Gastrocnemius medialis (tissue), 4 donors: Measurements from ENCODE around the gene ARHGEF7. TPM values are rescaled to one million over a fixed set of nuclear protein-coding genes. Genes with fewer than 3 reads are reported as not detected.

Experiments
- ATAC-seq, 2 donors: fragments of 150-250 bp; one replicate each; pipeline ENCODE4 v1.9.1; 2016
- DNase-seq, 2 donors: peaks; one replicate each; pipeline ENCODE4 v3.0.0-alpha.2; 2019
- H3K27ac ChIP-seq, 4 donors: fragments of 200-600 bp; sonication (generic); 1 replicate in 1 of 4; 2 replicates in 3 of 4; pipeline ENCODE4 v1.5.1; 2016 to 2018; ENCODE audit warnings: mild to moderate bottlenecking in 2 of 4, moderate library complexity in 1 of 4
- H3K27me3 ChIP-seq, 3 donors: fragments of 200-600 bp; sonication (generic) in 2 of 3; 1 replicate in 1 of 3; 2 replicates in 2 of 3; pipeline versions ENCODE4 v1.5.1 to v1.6.0; 2016 to 2019; ENCODE audit warnings: mild to moderate bottlenecking in 1 of 3, moderate library complexity in 1 of 3
- H3K36me3 ChIP-seq, 2 donors: fragments of 200-600 bp; sonication (generic) in 1 of 2; one replicate each; pipeline ENCODE4 v1.5.1; 2017 to 2018
- H3K4me1 ChIP-seq, 2 donors: fragments of 200-600 bp; sonication (generic) in 1 of 2; one replicate each; pipeline ENCODE4 v1.5.1; 2016 to 2017; ENCODE audit warnings: mild to moderate bottlenecking in 2 of 2
- H3K4me3 ChIP-seq, 4 donors: fragments of 200-600 bp; sonication (generic) in 3 of 4; 1 replicate in 1 of 4; 2 replicates in 3 of 4; pipeline ENCODE4 v1.5.1; 2016 to 2019; ENCODE audit warnings: mild to moderate bottlenecking in 2 of 4
- H3K9me3 ChIP-seq, 3 donors: fragments of 200-600 bp; sonication (generic) in 2 of 3; 1 replicate in 1 of 3; 2 replicates in 2 of 3; pipeline ENCODE4 v1.5.1; 2016 to 2019
- POLR2A ChIP-seq, 2 donors: fragments of 450-650 bp; IDR thresholded peaks; one replicate each; pipeline ENCODE4 v1.6.1; 2017; ENCODE audit warnings: antibody characterized with exemption in 2 of 2, mild to moderate bottlenecking in 2 of 2, moderate library complexity in 2 of 2
- in situ Hi-C, 4 donors: fragments of 200-750 bp; cut with MboI; loops; one replicate each; pipeline versions ENCODE4 v1.15.0 to v1.8.0; 2017; ENCODE audit warnings: low sequenced_read_pairs in 4 of 4
- intact Hi-C: fragments of 100-400 bp; cut with DNase I; formaldehyde crosslinking; loops from one replicate; pipeline ENCODE4 v1.15.1; 2023; ENCODE audit warnings: low total_unique reads
- total RNA-seq, 4 donors: library from RNA; depleted of rRNA; stranded (reverse); fragments of >200 nt; gene quantifications; one replicate each; pipeline versions ENCODE4 v1.1.0 to v1.2.3, GENCODE V29; 2016
- TF ChIP-seq, protein P1 (sequence below), 5 experiments: fragments of 450-650 bp in 3 of 5; fragments of 200-600 bp in 2 of 5; sonication (generic) in 2 of 5; IDR thresholded peaks in 4 of 5; conservative IDR thresholded peaks in 1 of 5; 1 replicate in 4 of 5; 2 replicates in 1 of 5; pipeline ENCODE4 v1.5.1; 2016 to 2019; ENCODE audit warnings: antibody characterized with exemption in 5 of 5, mild to moderate bottlenecking in 3 of 5, moderate library complexity in 3 of 5

ARHGEF7 gene
- total RNA-seq, 4 donors from 2014 or later, result 24.5 to 56.9 (median 31.3) TPM

DNA sequence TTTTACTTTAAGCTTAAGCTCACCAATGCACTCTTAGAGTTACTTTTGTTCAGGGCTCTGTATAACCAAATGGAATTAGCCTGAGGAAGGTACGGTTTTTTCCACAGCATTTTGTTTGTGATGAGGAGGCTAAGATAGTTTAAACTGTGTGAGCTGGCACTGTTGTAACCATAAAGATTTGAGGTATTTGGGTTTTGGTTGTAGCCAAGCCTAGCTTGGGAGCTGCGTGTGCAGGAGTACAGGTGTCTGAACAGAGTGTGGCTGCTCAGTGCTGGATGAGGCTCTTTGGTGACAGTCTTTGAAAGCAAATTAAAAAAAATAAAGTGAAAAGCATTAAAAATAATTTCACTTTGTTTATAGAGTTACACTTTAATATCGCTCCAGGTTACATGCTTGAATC lies 56.0 kb downstream of the ARHGEF7 start:
- Histone ChIP-seq H3K9me3 (no peaks in the 10 kb centered on the region), H3K4me3 (no peak overlapping the region), H3K27me3 (no peaks in the 10 kb centered on the region), H3K36me3 (no peaks in the 10 kb centered on the region), H3K4me1 (peaks cover 73 to 82% of the 10 kb centered on the region in 2 donors), H3K27ac (no peak overlapping the region)
- ATAC-seq (no peak), DNase-seq (no peak)
- no peak for TF ChIP-seq POLR2A (IDR thresholded peaks at IDR 0.05)
- TF ChIP-seq, protein P1, sequence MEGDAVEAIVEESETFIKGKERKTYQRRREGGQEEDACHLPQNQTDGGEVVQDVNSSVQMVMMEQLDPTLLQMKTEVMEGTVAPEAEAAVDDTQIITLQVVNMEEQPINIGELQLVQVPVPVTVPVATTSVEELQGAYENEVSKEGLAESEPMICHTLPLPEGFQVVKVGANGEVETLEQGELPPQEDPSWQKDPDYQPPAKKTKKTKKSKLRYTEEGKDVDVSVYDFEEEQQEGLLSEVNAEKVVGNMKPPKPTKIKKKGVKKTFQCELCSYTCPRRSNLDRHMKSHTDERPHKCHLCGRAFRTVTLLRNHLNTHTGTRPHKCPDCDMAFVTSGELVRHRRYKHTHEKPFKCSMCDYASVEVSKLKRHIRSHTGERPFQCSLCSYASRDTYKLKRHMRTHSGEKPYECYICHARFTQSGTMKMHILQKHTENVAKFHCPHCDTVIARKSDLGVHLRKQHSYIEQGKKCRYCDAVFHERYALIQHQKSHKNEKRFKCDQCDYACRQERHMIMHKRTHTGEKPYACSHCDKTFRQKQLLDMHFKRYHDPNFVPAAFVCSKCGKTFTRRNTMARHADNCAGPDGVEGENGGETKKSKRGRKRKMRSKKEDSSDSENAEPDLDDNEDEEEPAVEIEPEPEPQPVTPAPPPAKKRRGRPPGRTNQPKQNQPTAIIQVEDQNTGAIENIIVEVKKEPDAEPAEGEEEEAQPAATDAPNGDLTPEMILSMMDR (IDR thresholded peaks at IDR 0.05 in 4 of 5, conservative IDR thresholded peaks at IDR 0.05 in 1 of 5), result no peak
- in situ Hi-C loops (no loop called here), intact Hi-C loops (no loop called here)

DNA sequence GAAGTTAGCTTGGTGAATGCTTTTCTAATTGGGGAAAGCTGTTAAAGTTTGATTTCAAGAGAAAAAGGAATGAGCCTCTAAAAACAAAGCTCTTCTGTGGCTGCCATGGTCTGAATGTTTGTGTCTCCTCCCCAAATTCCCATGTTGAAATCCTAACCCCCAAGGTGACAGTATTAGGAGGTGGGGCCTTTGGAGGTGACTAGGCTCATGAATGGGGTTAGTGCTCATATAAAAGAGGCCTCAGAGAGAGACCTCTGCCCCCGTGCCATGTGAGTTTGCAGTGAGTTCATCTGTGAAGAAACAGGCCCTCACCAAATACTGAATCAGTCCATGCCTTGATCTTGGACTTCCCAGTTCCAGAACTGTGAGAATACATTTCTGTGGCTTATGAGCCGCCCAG lies 56.5 kb downstream of the ARHGEF7 start:
- TF ChIP-seq, protein P1 (IDR thresholded peaks at IDR 0.05 in 4 of 5, conservative IDR thresholded peaks at IDR 0.05 in 1 of 5), result no peak
- no peak for TF ChIP-seq POLR2A (IDR thresholded peaks at IDR 0.05)
- in situ Hi-C loops, result no loop called here
- Histone ChIP-seq H3K4me1 (peaks cover 73 to 82% of the 10 kb centered on the region in 2 donors), H3K36me3 (no peaks in the 10 kb centered on the region), H3K27ac (no peak overlapping the region), H3K4me3 (no peak overlapping the region), H3K27me3 (no peaks in the 10 kb centered on the region), H3K9me3 (no peaks in the 10 kb centered on the region)
- intact Hi-C loops, result no loop called here
- no peak for ATAC-seq
- DNase-seq, result no peak

DNA sequence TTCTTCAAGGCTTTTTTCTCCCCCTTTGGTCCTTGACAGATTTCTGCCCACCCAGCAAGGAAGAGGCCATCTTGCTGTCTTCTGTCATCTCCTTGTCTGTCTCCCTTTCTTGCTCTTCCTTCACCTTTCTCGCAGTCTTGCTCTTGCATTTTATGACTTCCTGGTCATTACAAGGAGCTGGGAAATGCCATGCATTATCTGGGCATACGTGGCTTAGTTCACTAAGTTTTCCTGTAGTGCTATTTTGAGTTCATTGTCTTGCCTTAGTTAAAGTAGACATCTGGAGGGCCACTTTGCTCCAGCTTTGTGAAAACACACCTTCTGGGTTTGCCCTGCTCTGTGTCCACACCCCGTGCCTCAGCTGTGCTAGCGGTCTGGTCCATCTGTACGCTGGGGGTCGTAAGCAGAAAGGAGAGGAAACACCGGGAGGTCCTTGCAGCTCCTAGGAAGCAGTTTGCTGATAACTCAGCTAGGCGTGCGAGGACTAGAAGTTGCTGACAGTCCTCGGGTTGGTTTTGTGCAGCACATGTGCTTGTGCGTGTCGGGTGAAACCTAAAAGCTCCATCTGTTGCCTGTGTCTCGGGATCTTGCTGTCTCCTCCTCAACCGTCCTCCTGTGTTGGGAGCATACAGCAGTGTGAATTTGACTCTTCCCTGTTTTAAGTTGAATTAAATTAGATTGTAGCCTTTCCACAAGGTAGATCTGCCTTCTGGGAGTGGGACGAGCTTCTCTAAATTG lies 59.4 kb downstream of the ARHGEF7 start:
- in situ Hi-C loops (no loop called here), intact Hi-C loops (no loop called here)
- no peak for DNase-seq
- Histone ChIP-seq H3K9me3 (no peaks in the 10 kb centered on the region), H3K36me3 (no peaks in the 10 kb centered on the region), H3K4me1 (peaks cover 80 to 87% of the 10 kb centered on the region in 2 donors), H3K27me3 (no peaks in the 10 kb centered on the region), H3K4me3 (no peak overlapping the region), H3K27ac (peak overlapping the region; percentile 73 to 82 (median 80))
- TF ChIP-seq, protein P1 (IDR thresholded peaks at IDR 0.05 in 4 of 5, conservative IDR thresholded peaks at IDR 0.05 in 1 of 5), result no peak
- no peak for TF ChIP-seq POLR2A (IDR thresholded peaks at IDR 0.05)
- ATAC-seq, result no peak

DNA sequence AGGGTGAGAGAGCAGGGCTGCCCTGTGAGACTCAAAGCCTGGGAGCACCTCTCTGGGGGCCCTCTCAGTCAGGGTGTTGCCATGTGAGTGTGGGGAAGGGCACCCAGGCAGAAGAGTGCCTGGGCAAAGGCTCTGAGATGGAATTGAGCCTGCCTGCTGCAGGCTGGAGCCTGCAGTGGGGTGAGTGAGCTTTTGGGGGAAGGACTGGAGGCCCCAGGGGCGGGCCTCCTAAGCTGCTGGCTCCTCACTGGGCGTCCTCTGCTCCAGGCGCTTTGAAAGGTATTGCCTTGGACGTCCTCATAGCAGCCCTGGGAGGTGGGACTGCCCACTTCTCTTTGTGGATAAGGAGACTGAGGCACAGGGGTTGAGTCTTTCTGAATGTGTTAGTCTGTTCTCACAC lies 60.3 kb downstream of the ARHGEF7 start:
- no peak for TF ChIP-seq POLR2A (IDR thresholded peaks at IDR 0.05)
- TF ChIP-seq, protein P1 (IDR thresholded peaks at IDR 0.05 in 4 of 5, conservative IDR thresholded peaks at IDR 0.05 in 1 of 5), result no peak
- no peaks in the 10 kb centered on the region for H3K27me3 ChIP-seq
- intact Hi-C loops (no loop called here), in situ Hi-C loops (no loop called here)
- no peak overlapping the region for H3K4me3 ChIP-seq
- DNase-seq (no peak), ATAC-seq (no peak)
- H3K9me3 ChIP-seq, result no peaks in the 10 kb centered on the region
- no peaks in the 10 kb centered on the region for H3K36me3 ChIP-seq
- peaks cover 85 to 92% of the 10 kb centered on the region in 2 donors for H3K4me1 ChIP-seq
- peak overlapping the region; percentile 73 to 82 (median 80) for H3K27ac ChIP-seq
